ENCODE measurements around the gene ZNF474. TPM values are rescaled to one million over a fixed set of nuclear protein-coding genes. Genes with fewer than 3 reads are reported as not detected.

Gene ZNF474
- total RNA-seq, 1 donor from 2014 or later = 1.1 TPM

DNA sequence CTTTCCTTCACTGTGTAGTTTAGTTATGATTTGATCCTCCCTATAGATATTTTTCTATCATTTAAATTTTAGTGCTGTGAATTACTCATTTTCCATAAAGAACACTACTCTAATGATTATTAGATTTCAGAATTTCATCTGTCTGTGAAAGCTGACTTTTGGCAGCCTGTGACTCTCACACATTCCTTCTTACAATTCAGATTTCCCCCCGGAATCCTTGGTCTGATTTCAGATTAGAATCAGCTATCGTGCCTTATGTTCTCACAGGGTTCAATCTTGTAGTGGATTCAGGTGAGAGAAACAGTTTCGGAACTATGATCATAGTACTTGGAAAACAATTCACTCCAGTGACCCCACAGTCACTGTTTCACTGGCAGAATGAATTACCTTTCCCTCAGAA lies 26.2 kb downstream of the ZNF474 start:
- H3K36me3 ChIP-seq (ENCODE audit: control insufficient read depth, insufficient read depth, low read length) = no peaks in the 10 kb centered on the region
- DNase-seq (ENCODE audit: low read depth) = no peak
- no peaks in the 10 kb centered on the region for H3K27me3 ChIP-seq (ENCODE audit: control insufficient read depth, insufficient read depth, low read length)
- no peak overlapping the region for H3K4me3 ChIP-seq (ENCODE audit: low read depth, low read length)
- TF ChIP-seq, protein P1, sequence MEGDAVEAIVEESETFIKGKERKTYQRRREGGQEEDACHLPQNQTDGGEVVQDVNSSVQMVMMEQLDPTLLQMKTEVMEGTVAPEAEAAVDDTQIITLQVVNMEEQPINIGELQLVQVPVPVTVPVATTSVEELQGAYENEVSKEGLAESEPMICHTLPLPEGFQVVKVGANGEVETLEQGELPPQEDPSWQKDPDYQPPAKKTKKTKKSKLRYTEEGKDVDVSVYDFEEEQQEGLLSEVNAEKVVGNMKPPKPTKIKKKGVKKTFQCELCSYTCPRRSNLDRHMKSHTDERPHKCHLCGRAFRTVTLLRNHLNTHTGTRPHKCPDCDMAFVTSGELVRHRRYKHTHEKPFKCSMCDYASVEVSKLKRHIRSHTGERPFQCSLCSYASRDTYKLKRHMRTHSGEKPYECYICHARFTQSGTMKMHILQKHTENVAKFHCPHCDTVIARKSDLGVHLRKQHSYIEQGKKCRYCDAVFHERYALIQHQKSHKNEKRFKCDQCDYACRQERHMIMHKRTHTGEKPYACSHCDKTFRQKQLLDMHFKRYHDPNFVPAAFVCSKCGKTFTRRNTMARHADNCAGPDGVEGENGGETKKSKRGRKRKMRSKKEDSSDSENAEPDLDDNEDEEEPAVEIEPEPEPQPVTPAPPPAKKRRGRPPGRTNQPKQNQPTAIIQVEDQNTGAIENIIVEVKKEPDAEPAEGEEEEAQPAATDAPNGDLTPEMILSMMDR (IDR thresholded peaks at IDR 0.05; ENCODE audit: insufficient read depth, low read length, poor library complexity, severe bottlenecking) = no peak

DNA sequence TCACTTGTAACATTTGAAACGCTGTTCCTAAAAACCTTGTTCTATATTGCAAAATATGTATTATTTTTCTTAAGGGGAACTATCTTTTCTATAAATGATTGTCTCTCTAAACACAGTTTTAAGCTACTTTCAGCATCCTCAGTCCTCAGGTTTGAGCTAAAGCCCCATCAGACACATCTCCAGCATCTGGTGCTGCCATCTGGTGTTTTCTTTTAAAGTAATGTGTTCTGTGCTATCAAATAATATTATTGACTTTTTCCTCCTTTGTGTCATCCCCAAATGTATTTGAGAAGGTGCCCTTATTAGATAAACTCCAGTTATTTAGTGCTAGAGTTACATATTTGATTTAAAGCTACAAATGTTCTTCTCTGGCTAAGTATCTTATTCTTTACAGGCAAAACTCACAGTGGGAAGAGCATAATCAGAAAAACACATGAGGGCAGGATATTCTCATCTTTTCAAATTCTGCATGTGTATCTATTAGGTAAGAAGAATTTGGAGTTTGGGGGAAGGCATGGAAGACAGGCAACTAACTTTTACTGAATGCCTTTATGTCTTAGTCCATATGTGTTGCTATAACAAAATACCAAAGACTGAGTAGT lies 27.5 kb downstream of the ZNF474 start:
- Histone ChIP-seq H3K36me3 (ENCODE audit: control insufficient read depth, insufficient read depth, low read length) (no peaks in the 10 kb centered on the region), H3K27me3 (ENCODE audit: control insufficient read depth, insufficient read depth, low read length) (no peaks in the 10 kb centered on the region), H3K4me3 (ENCODE audit: low read depth, low read length) (no peak overlapping the region)
- TF ChIP-seq, protein P1 (IDR thresholded peaks at IDR 0.05; ENCODE audit: insufficient read depth, low read length, poor library complexity, severe bottlenecking) = peak; percentile 56
- no peak for DNase-seq (ENCODE audit: low read depth)

DNA sequence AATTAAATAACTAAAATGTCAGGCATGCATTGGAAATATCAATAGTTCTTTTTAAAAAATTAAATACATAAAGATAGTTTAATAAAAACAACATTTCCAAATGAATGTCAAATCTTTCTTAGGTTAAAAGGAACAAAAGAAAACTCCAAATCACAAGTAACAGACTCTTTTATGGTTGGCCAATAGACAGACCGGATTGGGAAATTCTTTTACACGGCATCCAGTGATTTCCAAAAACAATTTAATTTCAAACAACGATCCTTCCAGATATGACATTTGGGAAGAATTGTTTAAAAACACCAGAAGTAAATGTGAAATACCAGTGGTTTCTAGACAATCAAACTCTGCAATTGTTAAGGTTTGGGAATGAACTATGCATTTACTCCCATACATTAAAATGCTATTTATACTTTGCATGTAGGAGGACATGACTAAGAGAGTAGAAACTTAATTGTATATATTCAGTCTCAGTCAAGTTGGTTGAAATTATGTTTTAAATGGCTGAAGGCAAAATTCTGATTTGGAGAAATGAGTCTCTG lies 32.8 kb downstream of the ZNF474 start:
- TF ChIP-seq, protein P1 (IDR thresholded peaks at IDR 0.05; ENCODE audit: insufficient read depth, low read length, poor library complexity, severe bottlenecking) = no peak

DNA sequence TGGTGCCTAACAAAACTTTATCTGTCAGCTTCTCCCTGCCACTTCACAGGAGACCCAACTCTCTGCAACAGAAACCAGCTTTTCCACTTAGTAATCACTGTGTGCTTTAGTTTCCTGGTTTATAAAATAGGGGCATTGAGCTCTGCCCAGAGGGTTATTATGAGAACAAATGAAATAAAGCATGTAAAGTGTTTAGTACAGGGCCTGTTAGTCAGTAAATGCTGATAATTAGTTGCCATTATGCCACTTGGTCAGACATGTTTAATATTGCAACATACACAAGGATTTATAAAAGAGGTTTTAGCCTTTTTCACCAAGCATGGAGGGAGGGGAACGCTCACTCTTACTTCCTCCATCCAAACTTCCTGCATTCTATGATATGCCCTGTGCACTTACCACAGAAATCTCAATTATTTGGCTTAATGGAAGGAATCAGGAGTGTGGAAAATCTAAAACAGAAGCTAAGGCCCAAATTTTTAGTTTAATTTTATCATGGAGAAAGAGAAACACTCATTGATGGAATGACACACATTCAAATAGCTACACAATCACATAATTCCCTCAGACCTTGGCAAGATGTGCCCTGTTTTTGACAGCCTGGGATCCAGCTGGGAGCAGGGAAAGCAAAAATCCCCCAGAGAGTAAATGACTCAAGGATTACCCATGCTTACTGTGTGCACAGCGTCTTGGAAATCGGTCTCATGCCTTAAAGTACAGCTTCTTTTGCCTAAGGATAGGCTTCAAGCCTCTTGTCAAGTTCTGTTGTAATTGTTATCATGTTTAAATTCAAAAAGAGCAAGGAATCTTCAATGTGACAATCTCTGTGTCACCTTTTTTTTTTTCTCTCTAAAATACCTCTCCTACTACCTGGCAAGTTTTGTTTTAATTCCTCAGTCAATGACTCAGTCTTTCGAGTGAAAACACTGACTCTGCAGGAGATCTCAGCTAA lies 34.0 kb downstream of the ZNF474 start:
- Histone ChIP-seq H3K4me3 (ENCODE audit: low read depth, low read length) (no peak overlapping the region), H3K27me3 (ENCODE audit: control insufficient read depth, insufficient read depth, low read length) (no peaks in the 10 kb centered on the region), H3K36me3 (ENCODE audit: control insufficient read depth, insufficient read depth, low read length) (no peaks in the 10 kb centered on the region)
- peak; percentile 74 for DNase-seq (ENCODE audit: low read depth)
- TF ChIP-seq, protein P1 (IDR thresholded peaks at IDR 0.05; ENCODE audit: insufficient read depth, low read length, poor library complexity, severe bottlenecking) = no peak

More for the DNA sequence above, 32.8 kb downstream of the ZNF474 start:
- H3K27me3 ChIP-seq (ENCODE audit: control insufficient read depth, insufficient read depth, low read length) = no peaks in the 10 kb centered on the region
- no peak overlapping the region for H3K4me3 ChIP-seq (ENCODE audit: low read depth, low read length)
- H3K36me3 ChIP-seq (ENCODE audit: control insufficient read depth, insufficient read depth, low read length) = no peaks in the 10 kb centered on the region
- no peak for DNase-seq (ENCODE audit: low read depth)

DNA sequence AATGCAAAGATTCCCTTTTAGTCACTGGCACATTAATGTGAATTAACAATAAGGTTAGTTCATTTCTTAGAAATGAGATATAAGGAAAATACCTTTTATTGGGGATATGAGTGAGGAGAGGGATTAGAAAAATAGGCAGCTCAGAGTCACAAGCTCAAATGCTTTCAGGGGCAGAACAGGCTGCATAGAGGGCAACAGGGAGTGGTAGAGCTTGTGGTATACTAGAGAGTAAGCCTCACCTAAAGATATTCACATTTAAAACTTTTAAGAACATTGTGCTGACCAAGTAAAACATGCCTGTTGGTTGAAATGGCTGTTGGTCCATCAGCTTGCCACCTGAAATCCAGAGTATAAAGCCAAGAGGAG lies 34.7 kb downstream of the ZNF474 start:
- no peaks in the 10 kb centered on the region for H3K36me3 ChIP-seq (ENCODE audit: control insufficient read depth, insufficient read depth, low read length)
- no peaks in the 10 kb centered on the region for H3K27me3 ChIP-seq (ENCODE audit: control insufficient read depth, insufficient read depth, low read length)
- no peak overlapping the region for H3K4me3 ChIP-seq (ENCODE audit: low read depth, low read length)
- DNase-seq (ENCODE audit: low read depth) = no peak
- TF ChIP-seq, protein P1 (IDR thresholded peaks at IDR 0.05; ENCODE audit: insufficient read depth, low read length, poor library complexity, severe bottlenecking) = no peak
